NT2/D1 (cell line): ENCODE measurements around the gene MRPS11.

Experiments
- SUZ12 ChIP-seq: IDR thresholded peaks from 2 replicates; pipeline ENCODE4 v1.6.1; 2011; ENCODE audit not compliant: insufficient read length, insufficient read depth; ENCODE audit errors: extremely low read depth
- YY1 ChIP-seq: IDR thresholded peaks from 2 replicates; pipeline ENCODE4 v1.6.1; 2011; ENCODE audit not compliant: insufficient read length, insufficient read depth
- ZNF274 ChIP-seq: IDR thresholded peaks from 2 replicates; pipeline ENCODE4 v1.6.1; 2011; ENCODE audit warnings: mild to moderate bottlenecking, low read depth, low read length

- no peak for TF ChIP-seq YY1
- TF ChIP-seq SUZ12, result no peak
- TF ChIP-seq ZNF274, result no peak
These were observed 37.5 kb upstream of the MRPS11 start for GRCh38 chr15:88430051-88430450.
